Keratinocyte (primary cell): ENCODE data around the gene LIN52. TPM values are rescaled to one million over a fixed set of nuclear protein-coding genes. Genes with fewer than 3 reads are reported as not detected.
A peak's percentile ranks its signal among the peaks of the same experiment; 100 is the strongest.

ENCODE experiments used
- DNase-seq: peaks from one replicate; pipeline ENCODE4 v3.0.0-alpha.2; 2011; ENCODE audit warnings: low read depth, missing footprints, low spot score
- FAIRE-seq: peaks from 2 replicates; lab custom pipeline; 2011; peaks lifted over from hg19 to GRCh38; lab: Jason Lieb, UNC
- H2AFZ ChIP-seq: 2 replicates; pipeline ENCODE4 v1.6.0; 2012; ENCODE audit warnings: low read length, control low read depth, inconsistent platforms; ENCODE audit not compliant: control insufficient read depth
- H3K27ac ChIP-seq: 2 replicates; pipeline ENCODE4 v1.5.1; 2011; ENCODE audit warnings: low read length; ENCODE audit not compliant: control insufficient read depth, insufficient read depth
- H3K27me3 ChIP-seq: 3 replicates; pipeline ENCODE4 v1.6.0; 2011; ENCODE audit warnings: low read length; ENCODE audit not compliant: control insufficient read depth, insufficient read depth; ENCODE audit errors: extremely low read depth
- H3K36me3 ChIP-seq, 2 experiments: 2 replicates in 1 of 2; 3 replicates in 1 of 2; pipeline ENCODE4 v1.5.1; 2011; ENCODE audit warnings: low read length in 2 of 2, mild to moderate bottlenecking in 1 of 2; ENCODE audit not compliant: control insufficient read depth in 2 of 2, insufficient read depth in 2 of 2; ENCODE audit errors: extremely low read depth in 1 of 2
- H3K4me1 ChIP-seq: 3 replicates; pipeline ENCODE4 v1.5.1; 2011; ENCODE audit warnings: low read length; ENCODE audit not compliant: control insufficient read depth, insufficient read depth; ENCODE audit errors: extremely low read depth
- H3K4me2 ChIP-seq: 3 replicates; pipeline ENCODE4 v1.6.0; 2011; ENCODE audit warnings: low read depth, low read length; ENCODE audit not compliant: control insufficient read depth, insufficient read depth; ENCODE audit errors: extremely low read depth
- H3K4me3 ChIP-seq, 3 experiments: fragments of 200-600 bp in 1 of 3; sonication (generic) in 1 of 3; 2 replicates in 2 of 3; 3 replicates in 1 of 3; pipeline ENCODE4 v1.5.1; 2011 to 2016; ENCODE audit warnings: low read length in 3 of 3, mild to moderate bottlenecking in 3 of 3, control low read depth in 2 of 3, inconsistent platforms in 1 of 3, low read depth in 1 of 3, mixed read lengths in 1 of 3, mixed run types in 1 of 3, moderate library complexity in 1 of 3; ENCODE audit not compliant: control insufficient read depth in 2 of 3, insufficient read depth in 2 of 3; ENCODE audit errors: extremely low read depth in 1 of 3
- H3K79me2 ChIP-seq: 2 replicates; pipeline ENCODE4 v1.6.0; 2012; ENCODE audit warnings: low read length; ENCODE audit not compliant: control insufficient read depth, insufficient read depth
- H3K9ac ChIP-seq: 3 replicates; pipeline ENCODE4 v1.6.0; 2011; ENCODE audit warnings: low read length; ENCODE audit not compliant: control insufficient read depth, insufficient read depth; ENCODE audit errors: extremely low read depth
- H3K9me1 ChIP-seq: 3 replicates; pipeline ENCODE4 v1.6.0; 2011; ENCODE audit warnings: low read length; ENCODE audit not compliant: control insufficient read depth, insufficient read depth; ENCODE audit errors: extremely low read depth
- H3K9me3 ChIP-seq: 2 replicates; pipeline ENCODE4 v1.5.1; 2012; ENCODE audit warnings: low read depth, low read length; ENCODE audit not compliant: control insufficient read depth
- H4K20me1 ChIP-seq: 3 replicates; pipeline ENCODE4 v1.6.0; 2011; ENCODE audit warnings: low read length; ENCODE audit not compliant: control insufficient read depth, insufficient read depth; ENCODE audit errors: extremely low read depth
- EZH2 ChIP-seq: IDR thresholded peaks from one replicate; pipeline ENCODE4 v1.6.1; 2012; ENCODE audit warnings: inconsistent platforms, mild to moderate bottlenecking, low read length, moderate library complexity
- dilution Hi-C: fragments of 300-500 bp; cut with MboI; formaldehyde crosslinking; loops from one replicate; pipeline ENCODE4 v1.7.0; 2020; ENCODE audit warnings: low sequenced_read_pairs; ENCODE audit not compliant: extremely low pct_ligation_motif_present
- polyA plus RNA-seq, 5 experiments: library from polyadenylated mRNA; depleted of rRNA in 3 of 5; stranded (reverse) in 3 of 5; stranded (forward) in 1 of 5; unstranded in 1 of 5; fragments of >200 nt; gene quantifications; 1 replicate in 1 of 5; 2 replicates in 3 of 5; 3 replicates in 1 of 5; pipeline versions ENCODE4 v1.2.1 to v1.2.3, GENCODE V29; 2011 to 2012; ENCODE audit warnings: missing spikeins in 2 of 5, low read depth in 1 of 5, low replicate concordance in 1 of 5
- TF ChIP-seq, protein P1 (sequence below), 3 experiments: IDR thresholded peaks in 1 of 3; conservative IDR thresholded peaks in 1 of 3; optimal IDR thresholded peaks in 1 of 3; 2 replicates in 2 of 3; 3 replicates in 1 of 3; pipeline versions ENCODE3 to v1.5.1; 2011; ENCODE audit warnings: low read length in 3 of 3, mild to moderate bottlenecking in 3 of 3, moderate library complexity in 2 of 3, control low read depth in 1 of 3, inconsistent platforms in 1 of 3; ENCODE audit not compliant: insufficient read depth in 2 of 3; ENCODE audit errors: extremely low read depth in 1 of 3

Gene LIN52
- polyA plus RNA-seq, 1 donor (not counting 4 experiments of a cell fraction or from before 2014, with no cell fraction given), result 6.8 TPM

DNA sequence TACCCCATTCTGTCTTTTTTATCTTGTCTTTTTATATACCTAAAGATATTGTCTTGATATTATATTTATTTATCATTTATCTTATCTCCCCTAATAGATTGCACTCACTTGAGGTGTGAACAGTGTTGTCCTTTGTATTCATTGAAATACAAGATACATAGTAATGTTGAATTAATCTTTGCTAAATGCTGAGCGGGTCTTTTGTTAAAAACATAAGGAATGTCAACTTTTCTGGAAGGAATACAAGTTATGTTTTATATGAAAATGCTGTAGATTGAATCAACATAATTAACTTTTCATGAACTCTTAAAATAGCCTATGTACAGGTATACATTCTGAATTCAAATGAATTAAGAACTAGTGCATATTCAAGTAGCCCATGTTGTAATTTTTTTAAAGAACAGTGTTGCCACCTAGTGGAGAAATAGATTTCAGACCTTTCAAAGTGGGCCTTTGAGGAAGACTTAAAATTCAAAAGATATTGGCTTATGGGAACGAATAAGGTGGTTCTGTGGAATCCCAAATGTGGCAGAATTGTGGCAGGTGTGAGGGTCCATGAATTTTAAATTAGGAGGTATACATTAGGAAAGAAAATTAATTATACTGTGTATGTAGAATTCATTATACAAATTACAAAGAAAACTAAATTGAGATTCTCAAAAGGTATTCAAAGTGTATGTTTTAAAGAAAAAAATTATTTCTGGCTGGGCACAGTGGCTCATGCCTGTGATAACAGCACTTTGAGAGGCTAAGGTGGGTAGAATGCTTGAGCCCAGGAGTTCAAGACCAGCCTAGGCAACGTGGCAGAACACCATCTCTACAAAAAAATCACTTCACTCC, 46.5 kb upstream of the LIN52 start:
- Histone ChIP-seq H2AFZ (no peak overlapping the region), H3K36me3 (no peaks in the 10 kb centered on the region), H3K9ac (no peak overlapping the region), H3K79me2 (no peaks in the 10 kb centered on the region), H3K27me3 (no peaks in the 10 kb centered on the region), H4K20me1 (no peaks in the 10 kb centered on the region), H3K4me3 (no peak overlapping the region), H3K9me3 (no peaks in the 10 kb centered on the region), H3K27ac (no peak overlapping the region), H3K4me1 (no peaks in the 10 kb centered on the region), H3K9me1 (no peaks in the 10 kb centered on the region), H3K4me2 (no peak overlapping the region)
- TF ChIP-seq, protein P1, sequence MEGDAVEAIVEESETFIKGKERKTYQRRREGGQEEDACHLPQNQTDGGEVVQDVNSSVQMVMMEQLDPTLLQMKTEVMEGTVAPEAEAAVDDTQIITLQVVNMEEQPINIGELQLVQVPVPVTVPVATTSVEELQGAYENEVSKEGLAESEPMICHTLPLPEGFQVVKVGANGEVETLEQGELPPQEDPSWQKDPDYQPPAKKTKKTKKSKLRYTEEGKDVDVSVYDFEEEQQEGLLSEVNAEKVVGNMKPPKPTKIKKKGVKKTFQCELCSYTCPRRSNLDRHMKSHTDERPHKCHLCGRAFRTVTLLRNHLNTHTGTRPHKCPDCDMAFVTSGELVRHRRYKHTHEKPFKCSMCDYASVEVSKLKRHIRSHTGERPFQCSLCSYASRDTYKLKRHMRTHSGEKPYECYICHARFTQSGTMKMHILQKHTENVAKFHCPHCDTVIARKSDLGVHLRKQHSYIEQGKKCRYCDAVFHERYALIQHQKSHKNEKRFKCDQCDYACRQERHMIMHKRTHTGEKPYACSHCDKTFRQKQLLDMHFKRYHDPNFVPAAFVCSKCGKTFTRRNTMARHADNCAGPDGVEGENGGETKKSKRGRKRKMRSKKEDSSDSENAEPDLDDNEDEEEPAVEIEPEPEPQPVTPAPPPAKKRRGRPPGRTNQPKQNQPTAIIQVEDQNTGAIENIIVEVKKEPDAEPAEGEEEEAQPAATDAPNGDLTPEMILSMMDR (optimal IDR thresholded peaks at IDR 0.05 in 1 of 3, IDR thresholded peaks at IDR 0.05 in 1 of 3, conservative IDR thresholded peaks at IDR 0.05 in 1 of 3; ENCODE audit: extremely low read depth in 1 of 3, insufficient read depth in 2 of 3, low read length in 3 of 3), result peak in 2 of 3 experiments; percentile 29 to 51
- no peak for TF ChIP-seq EZH2
- dilution Hi-C loops, result no loop called here
- FAIRE-seq, result no peak
- peak; percentile 33 for DNase-seq

- Histone ChIP-seq H3K4me1 (peaks cover 11% of the 10 kb centered on the region), H3K9me3 (no peaks in the 10 kb centered on the region), H3K79me2 (no peaks in the 10 kb centered on the region), H3K9me1 (no peaks in the 10 kb centered on the region), H3K27ac (no peak overlapping the region), H4K20me1 (no peaks in the 10 kb centered on the region), H3K27me3 (no peaks in the 10 kb centered on the region), H3K9ac (no peak overlapping the region), H2AFZ (no peak overlapping the region), H3K4me2 (no peak overlapping the region), H3K36me3 (no peaks in the 10 kb centered on the region), H3K4me3 (no peak overlapping the region)
- FAIRE-seq, result no peak
- dilution Hi-C loops, result no loop called here
- no peak for DNase-seq
- TF ChIP-seq, protein P1 (optimal IDR thresholded peaks at IDR 0.05 in 1 of 3, IDR thresholded peaks at IDR 0.05 in 1 of 3, conservative IDR thresholded peaks at IDR 0.05 in 1 of 3; ENCODE audit: extremely low read depth in 1 of 3, insufficient read depth in 2 of 3, low read length in 3 of 3), result no peak
- TF ChIP-seq EZH2, result no peak
Measured at GRCh38 chr14:74042296-74042695, 42.5 kb upstream of the LIN52 start.
